Measurements from ENCODE around the gene CDCP1.

- TF ChIP-seq CTCF (IDR thresholded peaks at IDR 0.05) (no peak), POLR2A (IDR thresholded peaks at IDR 0.05) (no peak)
These were observed 97.9 kb downstream of the CDCP1 start for GRCh38 chr3:45048244-45048643.
